SK-N-MC (cell line): Measurements from ENCODE around the gene SEMA4F.

Experiments used
- DNase-seq: peaks from one replicate; pipeline ENCODE4 v3.0.0-alpha.2; 2011; ENCODE audit warnings: low read depth, low spot score
- H3K27ac ChIP-seq: fragments of 200-600 bp; sonication (generic); 2 replicates; pipeline ENCODE4 v1.5.1; 2016; ENCODE audit warnings: mixed run types
- H3K36me3 ChIP-seq: fragments of 200-600 bp; sonication (generic); 2 replicates; pipeline ENCODE4 v1.6.1; 2017; ENCODE audit warnings: antibody characterized with exemption, low read length, mixed read lengths; ENCODE audit not compliant: insufficient read depth
- H3K4me3 ChIP-seq: fragments of 200-600 bp; sonication (generic); 2 replicates; pipeline ENCODE4 v1.5.1; 2016
- H3K9ac ChIP-seq: fragments of 200-600 bp; sonication (generic); 2 replicates; pipeline ENCODE4 v1.8.0; 2017; ENCODE audit warnings: mixed run types, mixed read lengths; ENCODE audit not compliant: insufficient read length
- H3K9me3 ChIP-seq: fragments of 200-600 bp; sonication (generic); 2 replicates; pipeline ENCODE4 v1.6.1; 2017; ENCODE audit warnings: low read depth, mild to moderate bottlenecking, antibody characterized with exemption, low read length, moderate library complexity, mixed read lengths
- EZH2 ChIP-seq: fragments of 200-600 bp; sonication (generic); IDR thresholded peaks from one replicate; pipeline ENCODE4 v1.6.1; 2017; ENCODE audit warnings: antibody characterized with exemption
- FOXP2 ChIP-seq: optimal IDR thresholded peaks from 2 replicates; pipeline ENCODE3; 2011; ENCODE audit warnings: mild to moderate bottlenecking, moderate library complexity; ENCODE audit not compliant: insufficient read depth; ENCODE audit errors: extremely low read length, control extremely low read depth
- POLR2AphosphoS5 ChIP-seq: IDR thresholded peaks from 2 replicates; pipeline ENCODE4 v1.6.1; 2012; ENCODE audit warnings: mild to moderate bottlenecking, low read depth, low read length, borderline replicate concordance

Gene SEMA4F

DNA sequence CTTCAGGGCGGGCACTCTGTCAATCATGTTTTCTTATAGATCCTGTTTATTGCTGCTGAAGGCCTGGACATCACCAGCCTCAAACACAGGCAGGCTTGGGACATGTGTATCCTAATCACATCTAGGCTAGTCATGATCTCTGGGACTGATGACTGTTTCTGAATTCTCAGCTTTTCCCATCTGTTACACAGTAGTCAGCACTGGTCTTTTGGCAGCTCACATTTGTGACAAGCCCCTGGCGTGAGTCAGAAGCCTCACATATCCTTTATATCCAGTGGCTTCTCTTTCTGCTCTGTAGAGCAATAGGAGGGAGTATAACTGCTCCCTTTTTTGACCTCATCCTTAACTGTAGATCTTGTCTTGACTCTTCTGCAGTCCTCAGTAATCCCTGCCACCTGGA, 4.5 kb downstream of the SEMA4F start:
- TF ChIP-seq FOXP2 (no peak), POLR2AphosphoS5 (no peak), EZH2 (no peak)
- Histone ChIP-seq H3K4me3 (no peak overlapping the region), H3K36me3 (no peaks in the 10 kb centered on the region), H3K9ac (no peak overlapping the region), H3K9me3 (no peaks in the 10 kb centered on the region), H3K27ac (no peak overlapping the region)
- no peak for DNase-seq

DNA sequence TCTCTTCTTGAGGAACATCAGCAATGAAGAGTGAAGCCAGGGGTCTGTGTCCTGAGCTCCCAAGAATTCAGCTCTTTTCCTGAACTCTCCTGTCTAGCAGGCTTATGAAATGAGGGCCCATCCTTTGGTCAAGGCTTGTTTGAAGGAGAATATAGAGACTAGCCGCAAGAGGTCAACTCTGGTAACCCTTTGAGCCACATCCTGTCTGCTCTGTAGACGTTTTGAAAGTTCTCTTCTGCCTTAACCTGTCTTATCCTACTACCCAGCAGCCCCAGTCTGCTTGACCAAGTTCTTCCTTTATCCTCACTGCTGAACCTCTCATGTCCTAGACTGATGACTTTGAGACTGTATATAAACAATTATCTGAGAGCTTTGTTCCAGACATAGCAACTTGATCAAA, 5.4 kb downstream of the SEMA4F start:
- no peaks in the 10 kb centered on the region for H3K9me3 ChIP-seq
- no peak overlapping the region for H3K9ac ChIP-seq
- H3K36me3 ChIP-seq = no peaks in the 10 kb centered on the region
- no peak overlapping the region for H3K27ac ChIP-seq
- TF ChIP-seq POLR2AphosphoS5 (no peak), EZH2 (no peak), FOXP2 (no peak)
- no peak for DNase-seq
- H3K4me3 ChIP-seq = no peak overlapping the region

- Histone ChIP-seq H3K36me3 (no peaks in the 10 kb centered on the region), H3K4me3 (no peak overlapping the region), H3K9ac (no peak overlapping the region), H3K27ac (no peak overlapping the region), H3K9me3 (no peaks in the 10 kb centered on the region)
- DNase-seq = no peak
- no peak for TF ChIP-seq FOXP2
- TF ChIP-seq EZH2 = no peak
- TF ChIP-seq POLR2AphosphoS5 = no peak
These were observed 14.0 kb downstream of the SEMA4F start for GRCh38 chr2:74668087-74668486.

GRCh38 chr2:74670263-74670662, 16.2 kb downstream of the SEMA4F start:
- H3K9ac ChIP-seq = no peak overlapping the region
- H3K9me3 ChIP-seq = no peaks in the 10 kb centered on the region
- H3K4me3 ChIP-seq = no peak overlapping the region
- no peaks in the 10 kb centered on the region for H3K36me3 ChIP-seq
- DNase-seq = no peak
- H3K27ac ChIP-seq = no peak overlapping the region
- TF ChIP-seq EZH2 (no peak), FOXP2 (no peak), POLR2AphosphoS5 (no peak)

- Histone ChIP-seq H3K4me3 (no peak overlapping the region), H3K27ac (no peak overlapping the region), H3K9ac (no peak overlapping the region), H3K36me3 (no peaks in the 10 kb centered on the region), H3K9me3 (no peaks in the 10 kb centered on the region)
- DNase-seq = no peak
- TF ChIP-seq FOXP2 = no peak
- no peak for TF ChIP-seq EZH2
- no peak for TF ChIP-seq POLR2AphosphoS5
These were observed 17.4 kb downstream of the SEMA4F start for GRCh38 chr2:74671479-74671878.

DNA sequence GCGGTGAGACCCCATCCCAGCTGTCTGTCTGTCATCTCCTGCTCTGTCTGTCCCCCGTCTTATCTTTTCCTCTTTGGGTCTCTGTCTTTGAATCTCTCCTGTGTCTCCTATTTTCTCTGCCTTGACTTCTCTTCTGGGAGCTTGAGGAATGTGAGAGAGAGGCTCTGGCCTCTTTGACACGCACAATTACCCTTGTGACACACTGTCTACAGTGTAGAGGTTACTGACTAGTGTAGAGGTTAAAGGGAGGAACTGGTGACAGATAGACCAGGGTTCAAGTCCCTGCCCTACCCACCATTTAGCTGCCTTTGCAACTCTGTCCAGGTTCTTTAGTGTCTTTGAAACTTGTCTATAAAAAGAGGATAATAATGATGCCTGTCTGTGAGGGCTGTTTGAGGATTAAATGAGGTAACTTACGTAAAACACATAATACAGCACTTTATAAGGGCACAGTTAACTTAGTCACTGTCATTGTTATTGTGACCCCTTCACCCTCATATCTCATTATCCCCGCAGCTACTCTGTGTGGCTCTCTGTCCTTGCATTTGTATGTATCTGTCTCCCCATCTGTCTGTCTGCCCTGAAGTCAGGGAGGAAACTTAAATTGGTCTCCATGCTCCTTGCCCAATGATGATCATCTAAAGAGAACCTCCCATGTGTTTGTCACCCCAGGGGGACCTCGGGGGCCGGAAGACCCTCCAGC, 19.9 kb downstream of the SEMA4F start:
- Histone ChIP-seq H3K9me3 (no peaks in the 10 kb centered on the region), H3K9ac (no peak overlapping the region), H3K36me3 (no peaks in the 10 kb centered on the region), H3K27ac (no peak overlapping the region), H3K4me3 (no peak overlapping the region)
- TF ChIP-seq FOXP2 = no peak
- no peak for DNase-seq

- Histone ChIP-seq H3K4me3 (no peak overlapping the region), H3K9me3 (no peaks in the 10 kb centered on the region), H3K9ac (no peak overlapping the region), H3K36me3 (no peaks in the 10 kb centered on the region), H3K27ac (no peak overlapping the region)
- DNase-seq = no peak
- no peak for TF ChIP-seq POLR2AphosphoS5
- no peak for TF ChIP-seq EZH2
- no peak for TF ChIP-seq FOXP2
These were observed 21.0 kb downstream of the SEMA4F start for GRCh38 chr2:74675090-74675489.

DNA sequence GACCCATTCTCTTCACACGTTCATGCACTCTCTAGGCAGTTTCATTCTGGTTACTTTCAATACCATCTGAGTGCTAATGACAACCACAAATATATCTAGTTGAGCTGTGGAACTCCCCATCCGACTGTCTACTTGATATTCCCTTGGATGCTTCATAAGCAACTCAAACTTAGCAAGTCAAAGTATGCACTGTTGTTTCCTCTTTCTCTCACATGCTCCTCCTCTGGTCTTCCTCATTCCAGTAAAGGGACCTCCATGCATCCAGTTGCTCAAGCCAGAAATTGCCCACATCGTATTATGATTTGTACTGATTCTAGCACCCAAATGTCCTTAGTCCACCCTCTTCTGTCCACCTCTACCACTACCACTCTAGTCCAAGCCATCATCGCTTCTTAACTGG, 22.3 kb downstream of the SEMA4F start:
- TF ChIP-seq FOXP2 (no peak), EZH2 (no peak), POLR2AphosphoS5 (no peak)
- no peaks in the 10 kb centered on the region for H3K36me3 ChIP-seq
- no peak overlapping the region for H3K9ac ChIP-seq
- DNase-seq = no peak
- no peak overlapping the region for H3K27ac ChIP-seq
- H3K4me3 ChIP-seq = no peak overlapping the region
- no peaks in the 10 kb centered on the region for H3K9me3 ChIP-seq

DNA sequence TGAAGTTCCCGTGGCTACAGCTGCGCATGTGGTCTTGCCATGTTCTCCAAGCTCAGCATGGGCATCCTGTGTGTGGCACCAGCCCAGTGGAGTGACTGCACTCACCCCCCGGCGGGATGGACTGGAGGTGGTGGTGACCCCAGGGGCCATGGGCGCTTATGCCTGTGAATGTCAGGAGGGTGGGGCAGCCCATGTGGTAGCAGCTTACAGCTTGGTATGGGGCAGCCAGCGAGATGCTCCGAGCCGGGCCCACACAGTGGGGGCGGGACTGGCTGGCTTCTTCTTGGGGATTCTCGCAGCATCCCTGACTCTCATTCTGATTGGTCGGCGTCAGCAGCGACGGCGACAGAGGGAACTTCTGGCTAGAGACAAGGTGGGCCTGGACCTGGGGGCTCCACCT, 25.6 kb downstream of the SEMA4F start:
- TF ChIP-seq FOXP2 (no peak), POLR2AphosphoS5 (no peak), EZH2 (no peak)
- no peak for DNase-seq
- Histone ChIP-seq H3K27ac (no peak overlapping the region), H3K9ac (no peak overlapping the region), H3K4me3 (no peak overlapping the region), H3K9me3 (no peaks in the 10 kb centered on the region), H3K36me3 (no peaks in the 10 kb centered on the region)
